Stomach (tissue), 9 donors: ENCODE results near the gene ANKRD10. TPM values are rescaled to one million over a fixed set of nuclear protein-coding genes. Genes with fewer than 3 reads are reported as not detected.

ENCODE experiments used
- DNase-seq, 2 donors: peaks; one replicate each; pipeline versions ENCODE4 v3.0.0 to v3.0.0-alpha.2; 2013 to 2019
- H3K27ac ChIP-seq, 5 donors: fragments of 200-600 bp in 4 of 5; sonication (generic) in 4 of 5; one replicate each; pipeline ENCODE4 v1.5.1; 2013 to 2019; ENCODE audit warnings: mild to moderate bottlenecking in 1 of 5, moderate library complexity in 1 of 5
- H3K27me3 ChIP-seq, 3 donors: fragments of 200-600 bp; sonication (generic); one replicate each; pipeline ENCODE4 v1.5.1; 2017 to 2019; ENCODE audit warnings: mixed run types in 1 of 3
- H3K36me3 ChIP-seq, 4 donors: fragments of 200-600 bp; sonication (generic); 1 replicate in 3 of 4; 2 replicates in 1 of 4; pipeline ENCODE4 v1.5.1; 2016 to 2019
- H3K4me1 ChIP-seq, 4 donors: fragments of 200-600 bp; sonication (generic); one replicate each; pipeline ENCODE4 v1.5.1; 2016 to 2019
- H3K4me3 ChIP-seq, 4 donors: fragments of 200-600 bp; sonication (generic) in 3 of 4; one replicate each; pipeline ENCODE4 v1.5.1; 2016 to 2019; ENCODE audit warnings: mild to moderate bottlenecking in 1 of 4
- H3K9me3 ChIP-seq, 4 donors: fragments of 200-600 bp; sonication (generic); one replicate each; pipeline ENCODE4 v1.5.1; 2016 to 2019
- EP300 ChIP-seq: sonication (generic); formaldehyde crosslinking; IDR thresholded peaks from one replicate; pipeline ENCODE4 v1.6.1; 2017; ENCODE audit warnings: antibody characterized with exemption
- POLR2A ChIP-seq, 4 donors: fragments of 450-650 bp; IDR thresholded peaks; one replicate each; pipeline ENCODE4 v1.6.1; 2016; ENCODE audit warnings: antibody characterized with exemption in 4 of 4, control low read depth in 2 of 4, mild to moderate bottlenecking in 1 of 4, moderate library complexity in 1 of 4
- POLR2AphosphoS5 ChIP-seq, 3 donors: sonication (generic); formaldehyde crosslinking; IDR thresholded peaks; one replicate each; pipeline ENCODE4 v1.6.1; 2016; ENCODE audit warnings: antibody characterized with exemption in 3 of 3
- WGBS, 5 donors: extraction: QIAGEN DNeasy Blood & Tissue Kit in 3 of 5; methylation state at CpG; one replicate each; pipeline versions ENCODE4 v1.1.5 to v1.1.7; 2013 to 2018; 5-methylcytosine and 5-hydroxymethylcytosine counted together
- intact Hi-C: fragments of 100-400 bp; cut with DNase I; formaldehyde crosslinking; loops from one replicate; pipeline ENCODE4 v1.15.1; 2023; ENCODE audit warnings: low total_unique reads
- polyA plus RNA-seq, 3 donors: library from polyadenylated mRNA; stranded (reverse); fragments of 200-250 nt; gene quantifications; one replicate each; pipeline ENCODE4 v1.2.3, GENCODE V29; 2013
- total RNA-seq, 5 donors: library from RNA; depleted of rRNA; stranded (reverse); fragments of >200 nt; gene quantifications; one replicate each; pipeline versions ENCODE4 v1.1.0 to v1.2.3, GENCODE V29; 2014 to 2016
- TF ChIP-seq, protein P1 (sequence below), 7 experiments: fragments of 450-650 bp in 4 of 7; fragments of 200-600 bp in 3 of 7; sonication (generic) in 3 of 7; IDR thresholded peaks; one replicate each; pipeline ENCODE4 v1.5.1; 2016 to 2019; ENCODE audit warnings: antibody characterized with exemption in 7 of 7, control low read depth in 2 of 7, mild to moderate bottlenecking in 1 of 7
- donor health status: healthy with polysubstance abuse.
- donor health status: Bipolar disorder and iron deficiency.
- donor health status: healthy.

The ANKRD10 gene
- total and polyA plus RNA-seq, 8 donors, result 37.4 to 246 (median 123) TPM

DNA sequence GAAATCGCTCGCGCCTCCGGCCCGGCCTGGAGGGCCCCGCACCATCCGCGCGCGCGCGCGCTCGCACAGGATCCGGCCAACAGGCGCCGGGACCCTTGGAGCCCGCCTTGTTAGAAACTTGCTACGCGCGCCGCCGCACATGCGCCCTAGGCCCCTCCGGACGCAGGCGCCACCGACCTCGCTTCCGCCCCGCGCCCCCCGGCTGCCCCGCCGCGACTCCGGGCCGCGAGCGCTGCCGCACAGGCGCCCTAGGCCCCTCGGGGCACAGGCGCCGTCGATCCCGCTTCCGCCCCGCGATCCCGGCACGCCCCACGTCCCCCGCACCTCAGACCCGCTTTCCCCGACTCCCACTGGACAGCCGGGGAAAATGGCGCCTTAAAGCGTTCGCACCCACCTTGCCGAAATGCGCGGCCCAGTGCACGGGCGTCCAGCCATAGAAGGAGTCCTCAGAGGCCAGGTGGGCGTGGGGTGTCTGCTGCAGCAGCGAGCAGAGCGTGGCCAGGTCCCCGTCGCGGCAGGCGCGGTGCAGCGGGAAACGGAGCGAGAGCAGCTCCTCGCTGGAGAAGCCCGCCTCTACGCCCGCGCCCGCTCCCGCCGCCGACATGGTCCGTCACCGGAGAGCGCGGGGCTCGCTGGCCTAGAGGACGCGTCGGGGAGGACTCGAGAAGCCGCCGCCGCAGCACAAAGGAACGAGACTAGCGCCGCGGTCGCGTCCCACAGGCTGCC is 375 bp downstream of the ANKRD10 start:
- Histone ChIP-seq H3K27me3 (no peaks in the 10 kb centered on the region), H3K27ac (peak overlapping the region; percentile 98 to 100 (median 100)), H3K4me3 (peak overlapping the region; percentile 71 to 95 (median 88)), H3K4me1 (peaks cover 33 to 57% (median 47%) of the 10 kb centered on the region in 4 donors), H3K36me3 (peaks cover 0 to 12% (median 10%) of the 10 kb centered on the region in 4 donors), H3K9me3 (no peaks in the 10 kb centered on the region)
- intact Hi-C loops, result no loop called here
- WGBS, 5 donors, result 0% methylated on average over 19 to 103 of the region's 103 CpGs
- peak; percentile 77 to 95 for DNase-seq
- TF ChIP-seq POLR2AphosphoS5 (IDR thresholded peaks at IDR 0.05) (peak in 2 of 3 donors; percentile 79 to 94), POLR2A (IDR thresholded peaks at IDR 0.05) (no peak), EP300 (no peak)

DNA sequence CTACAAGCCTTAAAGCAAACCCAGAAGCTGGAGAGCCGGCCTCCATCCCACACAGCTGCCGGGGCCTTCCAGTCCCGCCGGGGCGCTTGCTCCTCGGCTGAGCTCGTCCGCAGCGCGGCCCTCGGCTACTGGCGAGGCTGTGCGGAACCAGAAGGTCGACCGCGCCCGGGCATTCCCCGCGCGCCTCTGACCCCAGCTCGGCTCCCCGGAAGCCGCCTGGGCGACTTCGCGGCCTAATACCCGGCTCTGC is 863 bp downstream of the ANKRD10 start:
- no peak for DNase-seq
- H3K4me1 ChIP-seq, result peaks cover 38 to 62% (median 52%) of the 10 kb centered on the region in 4 donors
- no peaks in the 10 kb centered on the region for H3K9me3 ChIP-seq
- TF ChIP-seq POLR2A (IDR thresholded peaks at IDR 0.05), result no peak
- peak in 1 of 3 donors; percentile 4 for TF ChIP-seq POLR2AphosphoS5 (IDR thresholded peaks at IDR 0.05)
- no peak for TF ChIP-seq EP300
- TF ChIP-seq, protein P1, sequence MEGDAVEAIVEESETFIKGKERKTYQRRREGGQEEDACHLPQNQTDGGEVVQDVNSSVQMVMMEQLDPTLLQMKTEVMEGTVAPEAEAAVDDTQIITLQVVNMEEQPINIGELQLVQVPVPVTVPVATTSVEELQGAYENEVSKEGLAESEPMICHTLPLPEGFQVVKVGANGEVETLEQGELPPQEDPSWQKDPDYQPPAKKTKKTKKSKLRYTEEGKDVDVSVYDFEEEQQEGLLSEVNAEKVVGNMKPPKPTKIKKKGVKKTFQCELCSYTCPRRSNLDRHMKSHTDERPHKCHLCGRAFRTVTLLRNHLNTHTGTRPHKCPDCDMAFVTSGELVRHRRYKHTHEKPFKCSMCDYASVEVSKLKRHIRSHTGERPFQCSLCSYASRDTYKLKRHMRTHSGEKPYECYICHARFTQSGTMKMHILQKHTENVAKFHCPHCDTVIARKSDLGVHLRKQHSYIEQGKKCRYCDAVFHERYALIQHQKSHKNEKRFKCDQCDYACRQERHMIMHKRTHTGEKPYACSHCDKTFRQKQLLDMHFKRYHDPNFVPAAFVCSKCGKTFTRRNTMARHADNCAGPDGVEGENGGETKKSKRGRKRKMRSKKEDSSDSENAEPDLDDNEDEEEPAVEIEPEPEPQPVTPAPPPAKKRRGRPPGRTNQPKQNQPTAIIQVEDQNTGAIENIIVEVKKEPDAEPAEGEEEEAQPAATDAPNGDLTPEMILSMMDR (IDR thresholded peaks at IDR 0.05), result no peak
- H3K27me3 ChIP-seq, result no peaks in the 10 kb centered on the region
- H3K4me3 ChIP-seq, result peak overlapping the region; percentile 71 to 95 (median 88)
- intact Hi-C loops, result no loop called here
- WGBS, 5 donors, result 0 to 1% (median 0%) methylated on average over 22 to 27 of the region's 27 CpGs
- peaks cover 0 to 17% (median 12%) of the 10 kb centered on the region in 4 donors for H3K36me3 ChIP-seq
- H3K27ac ChIP-seq, result peak overlapping the region; percentile 98 to 100 (median 100)

DNA sequence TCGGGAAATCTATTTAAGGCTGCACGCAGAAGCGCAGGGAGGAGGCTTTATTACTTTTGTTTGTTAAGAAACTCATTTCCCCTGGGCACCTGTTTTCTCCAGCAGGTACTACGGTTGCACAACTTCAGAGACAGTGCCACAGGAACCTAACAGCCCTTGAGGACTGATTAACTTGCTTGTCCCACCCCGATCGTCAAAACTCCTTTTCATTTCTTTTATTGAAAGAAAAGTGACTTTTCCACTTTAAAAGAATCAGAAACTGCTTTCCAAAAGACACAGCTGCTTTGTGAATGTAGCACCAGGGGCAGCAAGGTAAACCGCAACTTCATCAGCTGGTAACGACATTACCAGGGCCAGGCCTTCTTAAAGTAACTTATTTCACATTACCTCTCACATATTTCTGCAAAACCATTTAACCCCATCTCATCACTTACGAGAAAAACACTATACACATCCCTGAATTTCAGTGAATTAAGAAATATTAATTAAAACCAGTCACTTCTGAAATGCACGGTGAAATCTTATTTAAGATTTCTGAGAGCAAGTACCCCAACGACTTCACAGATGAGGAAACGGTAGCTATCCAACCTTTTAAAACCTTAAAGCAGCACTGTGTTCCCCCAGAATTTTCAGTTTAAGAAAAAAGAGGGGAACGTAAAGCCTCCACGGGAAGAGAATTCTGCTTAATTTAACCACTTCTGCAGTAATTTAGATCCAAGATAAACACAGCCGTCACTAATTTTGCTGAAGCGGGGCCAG is 1.4 kb downstream of the ANKRD10 start:
- H3K4me1 ChIP-seq, result peaks cover 43 to 67% (median 56%) of the 10 kb centered on the region in 4 donors
- WGBS, 5 donors, result 0 to 1% (median 0%) methylated on average over 16 of the region's 16 CpGs
- peaks cover 0 to 22% (median 14%) of the 10 kb centered on the region in 4 donors for H3K36me3 ChIP-seq
- H3K9me3 ChIP-seq, result no peaks in the 10 kb centered on the region
- intact Hi-C loops, result no loop called here
- no peak for TF ChIP-seq POLR2AphosphoS5 (IDR thresholded peaks at IDR 0.05)
- TF ChIP-seq, protein P1 (IDR thresholded peaks at IDR 0.05), result no peak
- no peak for TF ChIP-seq EP300
- no peak for TF ChIP-seq POLR2A (IDR thresholded peaks at IDR 0.05)
- peak; percentile 33 to 55 for DNase-seq
- no peaks in the 10 kb centered on the region for H3K27me3 ChIP-seq
- peak overlapping the region; percentile 98 to 100 (median 100) for H3K27ac ChIP-seq
- H3K4me3 ChIP-seq, result peak overlapping the region; percentile 71 to 95 (median 88)

DNA sequence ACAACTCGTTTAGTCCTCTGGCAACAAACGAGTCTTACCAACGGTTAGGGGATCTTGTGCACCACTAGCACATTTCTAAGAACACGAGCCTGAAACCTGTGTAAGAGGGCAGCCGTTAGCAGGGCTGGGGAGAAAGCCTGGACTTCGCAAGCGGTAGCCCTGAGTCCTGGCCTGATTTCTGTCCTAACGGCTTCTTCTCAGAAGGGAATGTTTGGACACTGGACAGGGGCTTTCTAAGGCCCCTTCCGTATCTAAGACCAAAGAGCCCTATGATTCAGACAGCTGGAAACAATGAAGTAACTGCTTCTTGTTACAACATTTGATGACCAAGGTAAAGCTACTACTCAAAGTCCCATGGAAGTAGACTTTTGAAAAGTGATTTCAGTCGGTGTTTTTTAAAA is 2.2 kb downstream of the ANKRD10 start:
- Histone ChIP-seq H3K27ac (peak overlapping the region in 4 of 5 donors; percentile 98 to 100 (median 100)), H3K4me3 (peak overlapping the region; percentile 71 to 95 (median 88)), H3K27me3 (no peaks in the 10 kb centered on the region), H3K4me1 (peaks cover 50 to 75% (median 65%) of the 10 kb centered on the region in 4 donors), H3K9me3 (no peaks in the 10 kb centered on the region), H3K36me3 (peaks cover 0 to 22% (median 14%) of the 10 kb centered on the region in 4 donors)
- TF ChIP-seq, protein P1 (IDR thresholded peaks at IDR 0.05), result no peak
- TF ChIP-seq POLR2AphosphoS5 (IDR thresholded peaks at IDR 0.05) (no peak), EP300 (no peak), POLR2A (IDR thresholded peaks at IDR 0.05) (no peak)
- peak in 1 of 2 donors; percentile 62 for DNase-seq
- 3 to 14% (median 6%) methylated on average over 10 of the region's 10 CpGs for WGBS, 5 donors
- intact Hi-C loops, result no loop called here
